SKM-1 (cell line): ENCODE measurements around the gene KCNK10.

Experiments used
- DNase-seq: peaks from one replicate; lab custom pipeline; 2025; ENCODE audit not compliant: unreplicated experiment; lab: John Stamatoyannopoulos, UW

KCNK10 gene

DNA sequence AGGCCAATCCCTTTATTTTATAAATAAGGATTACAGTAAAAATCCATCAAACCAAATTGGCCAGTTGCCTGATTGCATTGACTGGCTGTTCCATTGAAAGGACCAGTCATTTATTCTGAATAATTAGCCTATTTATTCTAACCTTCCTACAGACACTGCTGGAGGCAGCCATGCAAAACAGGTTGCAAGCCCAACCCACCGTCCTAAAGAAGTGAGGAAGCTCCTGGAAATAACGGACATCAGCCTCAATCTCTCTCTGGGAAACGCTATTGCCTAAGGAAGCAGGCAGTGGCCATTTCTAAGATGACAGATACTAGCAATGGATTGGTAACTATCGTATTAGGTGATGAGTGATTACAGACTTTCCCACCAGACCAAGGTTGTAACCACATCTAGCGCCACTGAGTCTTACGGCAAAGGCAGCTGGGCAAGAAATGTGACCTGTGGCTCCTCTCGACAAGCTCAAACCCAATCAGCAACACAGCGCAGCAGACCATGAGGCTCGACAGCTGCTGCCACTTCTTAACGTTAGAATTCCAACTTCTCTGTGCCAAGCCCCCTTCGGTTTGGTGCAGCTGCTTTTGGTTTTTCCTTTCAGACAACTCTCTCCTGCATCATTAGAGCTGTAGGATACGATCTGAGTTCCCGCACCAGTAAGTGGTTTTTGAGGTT lies 134.2 kb downstream of the KCNK10 start:
- no peak for DNase-seq

DNA sequence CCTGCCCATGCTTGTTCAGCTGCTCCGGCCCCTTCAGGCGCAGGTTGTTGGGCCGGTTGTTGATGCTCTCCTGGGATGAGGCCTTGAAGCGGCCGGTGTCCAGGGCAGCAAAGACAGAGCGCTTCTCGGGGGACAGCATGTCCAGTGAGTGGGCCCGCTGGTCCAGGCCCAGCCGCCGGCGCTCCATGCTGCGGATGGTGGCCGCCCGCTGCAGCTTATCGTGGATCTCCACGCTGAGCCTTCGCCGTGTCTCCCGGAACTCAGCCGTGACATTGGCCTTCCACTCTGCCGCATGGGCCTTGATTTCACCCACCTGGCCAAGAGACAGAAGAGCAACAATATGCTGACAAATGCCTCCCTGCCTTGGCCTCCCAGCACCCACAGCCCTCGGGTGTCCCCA lies 137.2 kb downstream of the KCNK10 start:
- no peak for DNase-seq

DNA sequence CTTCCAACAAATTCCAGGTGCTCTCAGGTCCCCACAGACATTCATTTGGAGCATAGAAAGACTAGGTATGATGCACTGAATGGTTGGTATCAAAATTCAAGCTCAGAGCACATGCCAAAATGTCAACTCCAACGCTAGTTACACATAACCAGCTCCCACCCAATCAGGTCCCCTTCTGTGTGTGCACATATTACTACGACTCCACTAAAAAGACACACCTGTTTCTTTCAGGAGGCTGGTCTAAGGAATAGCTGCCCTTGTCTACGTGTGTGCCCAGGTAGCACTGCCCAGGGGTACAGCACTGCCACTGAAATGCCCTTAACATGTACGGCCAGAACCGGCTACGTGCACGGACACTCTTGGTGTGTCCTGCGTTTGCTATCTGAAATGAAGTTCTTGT lies 138.1 kb downstream of the KCNK10 start:
- no peak for DNase-seq

DNA sequence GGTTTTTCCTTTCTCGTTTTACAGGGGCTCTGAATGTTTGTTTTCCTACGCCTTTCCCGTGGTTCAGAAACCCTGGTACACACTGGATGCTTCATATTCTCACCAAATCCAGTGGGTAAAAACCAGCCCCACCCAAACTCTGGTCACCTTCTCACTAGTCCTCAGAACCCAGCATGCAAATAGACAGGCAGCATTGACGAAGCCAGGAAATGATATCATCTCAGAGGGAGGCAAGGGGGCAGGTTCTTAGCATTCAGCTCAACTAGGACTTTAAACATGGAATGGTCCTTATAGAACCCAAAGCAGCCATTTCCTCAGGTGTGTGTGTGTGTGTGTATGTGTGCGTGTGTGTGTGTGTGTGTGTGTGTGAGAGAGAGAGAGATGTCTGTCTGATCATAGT lies 142.0 kb downstream of the KCNK10 start:
- DNase-seq: no peak

DNA sequence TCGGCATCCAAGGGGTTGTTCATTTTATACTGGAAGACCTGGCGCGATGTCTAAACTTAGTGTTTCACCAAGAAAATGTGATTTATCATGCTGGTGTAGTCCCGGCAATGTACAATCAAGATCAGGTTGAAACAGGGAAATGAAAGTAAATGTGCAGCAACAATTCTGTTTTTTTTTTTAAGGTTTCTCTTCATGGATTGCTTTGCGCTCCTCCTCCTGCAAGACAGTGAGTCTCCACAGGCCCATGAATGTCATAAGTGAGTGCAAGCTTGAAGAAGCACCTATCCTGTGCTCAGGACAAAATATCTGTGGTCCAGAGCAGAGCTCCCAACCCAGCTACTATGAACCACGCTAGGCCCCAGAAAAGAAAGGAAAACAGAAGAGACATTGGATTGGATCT lies 143.4 kb downstream of the KCNK10 start:
- no peak for DNase-seq

DNA sequence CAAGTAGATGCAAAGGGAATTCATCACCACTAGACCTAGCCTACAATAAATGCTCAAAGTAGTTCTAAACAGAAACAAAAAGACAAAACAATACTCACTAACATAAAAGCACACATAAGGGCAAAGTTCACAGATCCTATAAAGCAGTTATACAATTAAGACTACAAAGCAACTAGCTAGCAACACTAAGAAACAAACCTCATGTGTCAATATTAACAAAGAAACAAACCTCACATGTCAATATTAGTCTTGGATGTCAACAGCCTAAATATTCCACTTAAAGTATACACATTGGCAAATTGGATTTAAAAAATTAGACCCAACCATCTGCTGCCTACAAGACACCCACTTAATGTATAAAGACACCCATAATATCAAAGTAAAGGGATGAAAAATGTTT lies 152.7 kb downstream of the KCNK10 start:
- no peak for DNase-seq

DNA sequence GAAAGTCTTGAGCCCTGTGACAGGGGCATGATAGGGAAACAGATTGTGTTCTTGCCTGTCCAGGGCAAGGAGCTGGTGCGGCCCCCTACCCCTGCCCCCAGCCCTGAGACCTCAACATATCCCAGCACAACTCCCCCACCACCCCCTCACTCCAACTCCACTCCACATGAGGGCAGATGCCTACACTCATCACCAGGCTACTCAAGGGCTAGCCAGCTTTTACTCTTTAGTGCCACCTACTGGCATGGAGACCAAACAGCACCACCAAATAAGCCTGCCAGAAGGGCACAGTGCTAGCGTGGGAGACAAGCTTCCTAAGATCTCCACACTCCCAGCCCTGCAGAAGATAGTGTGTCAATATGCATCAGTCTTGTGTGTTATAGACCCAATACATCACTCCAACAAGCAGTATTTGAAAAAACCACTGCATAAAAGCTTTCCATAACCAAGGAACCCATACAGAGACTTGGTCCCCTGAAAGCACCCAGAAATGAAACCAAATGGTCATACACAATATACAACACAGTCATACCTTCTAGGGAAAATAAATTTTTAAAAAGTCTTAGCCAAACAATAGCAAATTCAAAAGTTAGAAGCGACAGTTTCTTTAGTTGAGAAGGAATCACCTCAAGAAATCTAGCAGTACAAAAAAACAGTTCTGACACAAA lies 154.4 kb downstream of the KCNK10 start:
- no peak for DNase-seq

DNA sequence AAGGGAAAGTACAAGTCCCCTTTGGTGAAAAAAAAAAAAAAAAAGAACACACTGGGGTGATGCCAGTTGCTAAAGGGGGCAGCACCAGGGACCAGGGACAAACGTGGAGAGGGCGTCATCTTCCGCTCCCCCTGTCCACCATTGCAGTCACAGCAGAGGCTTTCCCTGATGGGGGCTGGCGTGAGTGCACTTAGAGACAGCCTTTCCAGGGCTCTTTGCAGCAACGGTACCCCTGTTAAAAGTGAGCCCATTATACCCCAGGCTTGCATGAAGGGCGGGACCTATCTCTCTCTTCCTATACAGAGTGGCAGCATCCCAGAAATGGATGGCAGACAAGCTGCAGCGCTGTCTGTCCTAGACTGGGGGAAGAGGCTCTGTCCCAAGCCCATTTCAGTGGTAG lies 155.0 kb downstream of the KCNK10 start:
- no peak for DNase-seq

DNA sequence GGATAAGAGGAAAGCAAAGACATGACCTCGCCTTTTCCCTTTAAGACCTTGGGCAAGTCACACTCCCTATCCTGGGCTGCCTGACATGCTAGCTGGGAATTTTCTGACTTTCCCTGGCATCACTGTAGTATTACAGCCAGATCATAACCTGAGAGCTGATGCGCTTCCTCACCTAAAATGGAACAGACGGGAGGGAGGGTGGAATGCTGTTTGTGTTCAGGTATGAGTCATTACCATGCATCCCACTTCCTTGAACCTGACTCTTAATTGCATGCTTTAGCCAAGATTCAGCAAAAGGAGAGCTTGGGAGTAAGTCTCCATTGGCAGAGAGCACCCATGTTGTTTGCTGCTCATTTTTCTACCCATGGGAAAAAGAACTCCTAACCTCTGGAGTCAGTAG lies 156.5 kb downstream of the KCNK10 start:
- no peak for DNase-seq

DNA sequence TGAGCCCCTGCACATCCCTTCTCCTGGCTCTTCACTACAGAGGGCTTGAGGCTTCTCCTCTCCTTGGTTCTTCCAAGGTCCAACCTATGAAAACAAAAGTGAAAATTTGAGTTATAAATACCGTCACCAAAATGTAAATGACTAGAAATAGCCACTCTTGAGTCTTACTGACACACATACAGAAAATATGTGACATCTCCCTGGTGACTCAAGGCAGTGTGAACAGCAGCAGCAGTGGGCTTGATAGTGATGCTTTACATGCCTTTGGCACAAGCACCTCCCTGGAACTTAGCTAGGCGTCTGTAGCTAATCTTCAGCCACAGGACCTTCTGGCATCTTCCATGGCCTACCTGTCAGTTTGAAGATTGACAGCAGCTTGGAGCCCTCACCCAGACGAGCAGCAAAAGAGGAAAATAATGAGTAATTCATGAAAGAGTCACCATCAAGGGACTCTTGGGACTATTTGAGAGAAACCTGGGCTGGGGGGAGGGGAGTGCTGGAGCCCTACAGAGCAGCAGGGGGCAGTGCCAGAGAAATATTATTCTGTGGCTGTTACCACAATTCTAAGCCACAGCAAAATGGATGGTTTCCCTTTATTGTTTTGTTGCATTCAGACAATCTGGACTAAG lies 158.0 kb downstream of the KCNK10 start:
- DNase-seq: no peak

DNA sequence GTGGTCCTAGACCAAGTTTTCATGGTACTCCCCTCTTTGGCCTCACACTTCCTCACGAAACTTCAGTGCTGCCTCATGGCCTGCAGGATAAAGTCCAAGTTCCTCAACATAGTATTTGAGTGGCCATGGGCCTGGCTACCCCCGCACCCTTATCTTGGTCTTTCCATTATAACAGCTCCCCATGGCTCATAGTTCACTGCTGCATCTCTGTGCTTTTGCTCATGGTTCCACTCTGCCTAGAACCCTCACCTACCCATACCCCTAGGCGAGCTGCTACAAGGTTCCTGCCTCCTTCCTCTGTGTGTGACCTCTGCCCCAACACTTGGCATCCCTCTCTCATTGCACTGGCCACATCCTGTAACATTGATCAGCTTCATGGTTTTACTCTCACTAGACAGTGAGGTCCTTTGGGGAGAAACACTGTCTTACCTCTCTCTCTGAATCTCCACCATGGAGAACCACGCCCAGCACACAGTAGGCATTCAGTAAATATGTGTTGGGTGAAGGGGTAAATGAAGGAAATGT lies 159.3 kb downstream of the KCNK10 start:
- no peak for DNase-seq

DNA sequence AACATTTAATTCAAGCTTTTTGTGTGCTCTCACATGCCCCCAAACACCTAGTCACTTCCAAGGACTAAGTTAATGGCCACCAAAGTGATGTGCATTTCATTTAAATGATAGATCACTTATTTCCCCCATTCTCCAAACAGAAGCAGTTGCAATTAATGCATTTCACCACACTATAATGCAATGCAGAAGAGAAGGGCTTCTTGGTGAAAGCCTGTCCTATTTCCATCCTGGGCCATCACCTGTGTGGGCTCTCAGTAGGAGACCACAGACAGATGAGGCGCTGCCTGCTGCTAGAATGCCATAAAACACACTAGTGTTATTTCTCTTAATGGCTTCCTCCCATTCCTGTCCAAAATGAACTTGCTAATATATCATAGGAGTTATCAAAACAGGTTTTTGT lies 166.9 kb downstream of the KCNK10 start:
- DNase-seq: no peak

DNA sequence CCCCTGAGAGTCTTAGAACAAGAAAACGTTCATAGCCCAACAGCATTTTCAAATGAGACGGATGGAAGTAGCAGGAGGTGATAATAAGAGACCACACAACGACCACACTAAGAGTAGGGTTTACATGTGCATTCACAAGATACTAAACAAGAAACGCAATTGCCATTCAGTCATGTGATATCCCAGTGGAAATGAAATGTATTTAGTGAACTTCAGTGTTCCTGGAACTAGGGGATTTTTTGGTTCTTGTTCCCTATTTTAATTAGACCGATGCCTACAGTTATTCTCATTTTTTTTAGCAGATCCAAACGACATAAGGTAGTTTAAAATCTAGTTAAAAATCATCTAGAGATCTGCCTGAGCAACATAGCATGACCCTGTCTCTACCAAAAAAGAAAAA lies 168.1 kb downstream of the KCNK10 start:
- DNase-seq: no peak

DNA sequence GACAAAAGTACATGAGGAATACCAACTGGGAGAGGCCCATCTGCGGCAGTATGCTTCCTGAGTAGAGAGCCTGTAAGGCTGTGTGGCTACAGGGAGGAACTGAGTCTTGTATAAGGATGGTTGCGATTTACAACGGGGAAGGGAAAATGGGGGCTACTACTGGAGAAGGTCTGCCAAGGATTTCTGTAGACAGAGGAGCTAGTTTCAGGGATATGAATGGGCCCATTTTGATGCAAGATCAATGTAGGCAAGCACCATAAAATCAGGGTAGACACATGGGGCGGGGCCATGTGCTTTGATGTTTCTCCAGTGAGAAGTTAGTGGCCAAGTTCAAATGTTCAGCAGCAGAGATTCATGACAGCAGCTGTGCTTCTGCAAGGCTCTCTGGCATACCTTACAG lies 168.7 kb downstream of the KCNK10 start:
- DNase-seq: no peak

DNA sequence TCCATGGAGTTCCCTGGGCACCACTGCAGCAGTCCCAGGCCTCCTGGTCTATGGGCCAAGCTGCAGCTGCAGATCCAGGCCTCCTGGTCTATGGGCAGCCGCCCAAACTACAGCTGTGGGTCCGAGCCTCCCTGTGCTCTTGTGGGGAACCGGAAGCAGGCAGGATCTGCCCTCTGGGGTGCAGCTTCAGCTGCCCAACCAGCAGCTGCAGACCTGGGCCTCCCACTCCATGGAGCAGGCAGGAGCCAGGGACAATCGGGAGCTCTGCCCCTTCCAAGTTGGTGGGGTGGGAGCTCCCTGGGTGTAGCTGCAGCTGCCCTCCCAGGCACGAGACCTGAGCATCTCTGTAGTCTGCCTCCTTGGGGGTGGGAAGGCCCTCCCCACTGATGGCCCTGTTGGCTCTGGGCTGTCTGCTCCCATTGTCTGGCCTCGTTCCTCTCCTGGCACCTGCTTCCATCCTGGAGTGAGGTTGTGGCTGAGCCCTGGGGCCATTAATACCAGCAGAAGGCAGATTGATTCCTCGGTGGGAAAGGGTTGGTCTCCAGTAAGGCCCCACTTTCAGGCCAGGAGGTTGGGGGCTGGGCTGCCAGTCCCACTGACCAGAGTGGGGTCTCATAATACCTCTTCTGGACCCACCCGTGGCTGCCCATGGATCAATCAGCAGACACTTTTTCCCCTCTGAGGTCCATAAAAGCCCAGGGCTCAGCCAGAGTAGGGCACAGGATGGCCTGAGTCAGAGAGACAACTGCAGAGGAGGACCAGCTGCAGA lies 176.0 kb downstream of the KCNK10 start:
- DNase-seq: no peak

DNA sequence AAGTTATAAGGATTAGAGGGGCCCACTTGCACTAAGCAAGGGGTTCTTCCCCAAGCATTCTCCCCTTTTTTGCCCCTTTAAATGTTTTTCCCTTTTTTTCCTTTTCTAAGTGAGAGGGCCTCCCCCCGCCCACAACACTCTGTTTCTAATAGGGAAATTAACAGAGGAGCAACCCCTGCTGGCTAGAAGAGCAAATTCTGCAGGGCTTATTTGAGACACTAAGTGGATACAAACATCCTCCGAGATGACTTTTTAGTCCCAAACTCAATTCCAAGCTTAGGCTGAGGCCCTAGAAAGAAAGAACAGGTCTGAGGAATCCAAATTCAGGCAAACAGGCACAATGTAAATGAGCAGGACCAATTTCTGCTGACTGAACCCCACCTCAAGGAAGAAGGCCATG lies 179.3 kb downstream of the KCNK10 start:
- no peak for DNase-seq

DNA sequence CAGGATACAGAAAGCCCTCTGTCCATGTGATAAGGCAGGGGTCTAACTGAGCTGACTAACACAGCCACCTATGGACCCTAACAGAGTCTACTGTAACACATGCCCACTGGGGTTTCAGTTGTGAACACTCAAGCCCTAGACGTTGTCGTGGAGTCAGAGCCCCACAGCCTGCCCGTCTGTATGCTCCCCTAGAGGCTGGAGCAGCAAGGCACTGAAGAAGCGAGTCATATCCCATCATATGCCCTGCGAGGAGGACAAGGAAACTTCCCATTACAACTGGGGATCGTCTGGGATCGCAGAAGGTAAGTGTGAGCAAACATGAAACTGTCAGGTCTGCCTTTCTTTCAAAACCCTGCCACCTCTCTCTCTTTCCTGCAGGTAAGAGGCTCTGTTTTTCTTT lies 180.1 kb downstream of the KCNK10 start:
- DNase-seq: no peak

DNA sequence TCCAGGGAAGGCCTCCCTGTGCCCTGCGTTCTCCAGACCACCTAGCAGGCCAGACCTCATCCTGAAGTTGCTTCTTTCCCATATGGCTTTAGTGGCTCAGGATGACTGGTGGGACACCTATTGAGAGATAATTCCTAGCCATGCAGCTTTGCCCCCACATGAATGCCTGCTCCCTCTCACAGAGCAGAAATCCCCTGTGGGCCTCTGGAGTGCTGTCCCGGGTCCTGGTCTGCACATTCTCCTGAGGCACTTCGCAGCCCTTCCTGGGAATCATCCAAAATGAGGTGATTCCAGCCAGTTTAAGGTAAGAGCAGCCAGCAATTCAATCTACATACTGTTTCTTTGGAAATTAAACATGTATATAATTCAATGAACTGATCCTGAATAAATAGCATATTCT lies 182.2 kb downstream of the KCNK10 start:
- DNase-seq: no peak

DNA sequence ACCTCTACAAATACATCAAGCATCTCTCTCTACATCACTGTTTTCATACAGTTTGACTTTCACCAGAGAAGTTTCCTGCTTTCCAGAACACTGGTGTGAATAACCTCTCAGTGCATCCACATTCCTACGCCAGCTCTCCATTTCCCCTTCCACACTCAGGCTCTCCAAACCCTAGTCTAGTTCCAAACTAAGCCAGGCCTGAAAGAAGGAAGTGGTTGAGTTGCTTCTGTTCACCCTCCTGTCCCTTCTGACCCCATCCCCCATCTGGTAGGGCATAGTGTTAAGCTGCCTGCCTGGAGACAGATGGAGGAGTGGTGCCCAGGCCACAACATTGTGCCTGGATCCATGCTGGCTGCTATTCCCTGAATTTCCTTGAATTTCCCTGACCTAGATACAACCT lies 185.7 kb downstream of the KCNK10 start:
- DNase-seq: no peak
